Measurements from ENCODE around the gene UNC5A.

DNA sequence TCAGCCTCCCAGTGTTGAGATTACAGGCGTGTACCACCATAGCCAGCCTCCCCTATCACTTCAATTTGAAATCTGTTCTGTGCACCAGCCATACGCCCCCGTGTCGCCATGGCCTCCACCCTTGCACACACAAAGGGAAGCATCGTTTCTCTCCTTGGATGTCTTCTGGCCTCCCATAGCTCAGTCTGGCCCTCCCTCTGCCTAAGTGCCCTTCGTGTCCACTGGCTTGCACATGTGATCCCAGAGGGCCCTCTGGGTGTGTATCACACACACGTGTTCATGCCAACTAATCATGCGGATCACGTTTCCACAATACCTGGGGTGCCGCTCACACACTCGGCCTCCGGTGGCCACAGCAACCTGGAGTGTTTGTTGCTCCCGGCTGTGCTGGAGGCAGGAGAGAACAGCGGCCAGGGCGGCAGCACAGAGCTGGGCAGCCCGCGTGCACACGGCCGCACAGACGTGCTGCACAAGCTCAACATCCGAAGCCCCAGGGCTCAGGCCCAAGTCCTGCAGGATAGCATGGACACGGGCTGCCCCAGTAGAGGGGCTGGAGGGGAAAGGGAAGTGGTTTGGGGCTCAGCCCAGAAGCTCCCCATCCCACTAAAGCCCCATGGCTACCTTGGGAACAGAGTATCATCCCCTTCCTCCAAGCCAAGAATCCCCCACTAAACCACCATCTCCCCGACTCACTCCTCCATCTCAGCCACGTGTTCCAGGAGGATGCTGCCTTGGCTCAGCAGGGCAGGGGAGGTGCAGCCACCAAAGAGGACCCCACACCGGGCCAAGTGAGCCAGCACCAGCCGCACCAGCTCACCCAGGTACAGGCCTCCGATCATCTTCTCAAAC is 77.9 kb downstream of the UNC5A start:
- TF ChIP-seq POLR2AphosphoS5 (IDR thresholded peaks at IDR 0.05; ENCODE audit: borderline replicate concordance, low read depth, low read length) (no peak), EZH2 (IDR thresholded peaks at IDR 0.05) (no peak)

All from SK-N-MC (cell line).